Adrenal gland (tissue), 12 donors: ENCODE data around the gene ZNF708. TPM values are rescaled to one million over a fixed set of nuclear protein-coding genes. Genes with fewer than 3 reads are reported as not detected.

ENCODE experiments used
- DNase-seq, 7 donors: peaks; one replicate each; pipeline ENCODE4 v3.0.0-alpha.2; 2019 to 2020
- H3K27ac ChIP-seq, 5 donors: fragments of 200-600 bp; sonication (generic) in 4 of 5; 1 replicate in 3 of 5; 2 replicates in 2 of 5; pipeline versions ENCODE4 v1.5.1 to v1.8.0; 2016 to 2020; ENCODE audit warnings: mild to moderate bottlenecking in 1 of 5
- H3K27me3 ChIP-seq: fragments of 200-600 bp; 2 replicates; pipeline ENCODE4 v1.8.0; 2021
- H3K36me3 ChIP-seq, 2 donors: fragments of 200-600 bp; replicated peaks in 1 of 2; 1 replicate in 1 of 2; 2 replicates in 1 of 2; pipeline versions ENCODE4 v1.5.1 to v1.8.0; 2018 to 2022
- H3K4me1 ChIP-seq, 2 donors: fragments of 200-600 bp; replicated peaks in 1 of 2; 1 replicate in 1 of 2; 2 replicates in 1 of 2; pipeline versions ENCODE4 v1.5.1 to v1.8.0; 2018 to 2021
- H3K4me3 ChIP-seq, 4 donors: fragments of 200-600 bp; sonication (generic) in 3 of 4; one replicate each; pipeline ENCODE4 v1.5.1; 2016 to 2018
- H3K9me3 ChIP-seq, 3 donors: fragments of 200-600 bp; sonication (generic) in 1 of 3; replicated peaks in 1 of 3; 1 replicate in 2 of 3; 2 replicates in 1 of 3; pipeline versions ENCODE4 v1.5.1 to v1.8.0; 2016 to 2021
- POLR2A ChIP-seq, 2 donors: fragments of 450-650 bp; IDR thresholded peaks; one replicate each; pipeline ENCODE4 v1.6.1; 2017; ENCODE audit warnings: antibody characterized with exemption in 2 of 2, mild to moderate bottlenecking in 2 of 2, moderate library complexity in 1 of 2
- WGBS, 4 donors: extraction: QIAGEN DNeasy Blood & Tissue Kit in 2 of 4; methylation state at CpG; one replicate each; pipeline versions ENCODE4 v1.1.5 to v1.1.7; 2013 to 2017; 5-methylcytosine and 5-hydroxymethylcytosine counted together
- intact Hi-C, 2 donors: fragments of 100-400 bp; cut with DNase I; formaldehyde crosslinking; loops; one replicate each; pipeline versions ENCODE4 v1.14.1 to v1.15.0; 2022 to 2023
- polyA plus RNA-seq, 3 donors: library from polyadenylated mRNA; stranded (reverse); fragments of 200-250 nt in 2 of 3; fragments of 350-450 nt in 1 of 3; fragmentation: Illumina TruSeq in 1 of 3; extraction: RNeasy Lipid Tissue Mini Kit (QIAGEN cat#74804) in 1 of 3; gene quantifications; one replicate each; pipeline ENCODE4 v1.2.3, GENCODE V29; 2013 to 2014
- total RNA-seq, 9 donors: library from RNA; depleted of rRNA in 4 of 9; stranded (reverse); fragments of >200 nt in 4 of 9; fragments of 120-200 nt in 1 of 9; fragmentation: NEBNext Ultra II Directional in 1 of 9; extraction: Animal tissue kit (Norgen Biotek cat#: 25700) in 1 of 9; gene quantifications; one replicate each; pipeline versions ENCODE4 v1.1.0 to v1.2.4, GENCODE V29; 2013 to 2023
- TF ChIP-seq, protein P1 (sequence below), 6 experiments: fragments of 450-650 bp in 4 of 6; fragments of 200-600 bp in 2 of 6; sonication (generic) in 1 of 6; IDR thresholded peaks; 1 replicate in 5 of 6; 2 replicates in 1 of 6; pipeline versions ENCODE4 v1.5.1 to v1.8.0; 2016 to 2021; ENCODE audit warnings: antibody characterized with exemption in 6 of 6, mild to moderate bottlenecking in 2 of 6, moderate library complexity in 1 of 6
- donor health status: healthy with polysubstance abuse.
- donor health status: Bipolar disorder and iron deficiency.
- donor health status: DM: yes; HTN: yes; CAD: no.
- donor health status: DM: no; HTN: no; CAD: no.
- donor health status: DM: no; HTN: no; CAD: no.
- donor health status: DM: yes; HTN: yes; CAD: no.

Gene ZNF708
- total and polyA plus RNA-seq, 12 donors, result 2.8 to 26.3 (median 11.1) TPM

DNA sequence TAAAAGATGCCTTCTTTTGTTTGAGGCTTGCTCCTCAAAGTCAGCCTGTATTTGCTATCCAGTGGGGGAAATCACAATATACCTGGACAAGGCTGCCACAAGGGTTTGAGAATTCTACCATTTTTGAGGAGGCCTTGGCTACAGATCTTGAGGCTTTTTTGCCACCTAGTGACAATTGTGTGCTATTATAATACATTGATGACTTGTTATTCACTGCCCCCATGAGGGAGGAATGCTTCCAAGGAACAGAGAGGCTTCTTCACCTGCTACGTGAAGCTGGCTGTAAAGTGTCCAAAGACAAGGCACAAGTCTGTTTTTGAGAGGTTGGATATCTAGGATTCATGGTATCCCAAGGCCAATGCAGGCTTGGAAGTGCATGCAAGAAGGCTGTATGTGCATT lies 72.5 kb downstream of the ZNF708 start:
- H3K36me3 ChIP-seq, result no peaks in the 10 kb centered on the region
- no peaks in the 10 kb centered on the region for H3K9me3 ChIP-seq
- peak in 4 of 7 donors; percentile 29 to 51 (median 38) for DNase-seq
- TF ChIP-seq, protein P1, sequence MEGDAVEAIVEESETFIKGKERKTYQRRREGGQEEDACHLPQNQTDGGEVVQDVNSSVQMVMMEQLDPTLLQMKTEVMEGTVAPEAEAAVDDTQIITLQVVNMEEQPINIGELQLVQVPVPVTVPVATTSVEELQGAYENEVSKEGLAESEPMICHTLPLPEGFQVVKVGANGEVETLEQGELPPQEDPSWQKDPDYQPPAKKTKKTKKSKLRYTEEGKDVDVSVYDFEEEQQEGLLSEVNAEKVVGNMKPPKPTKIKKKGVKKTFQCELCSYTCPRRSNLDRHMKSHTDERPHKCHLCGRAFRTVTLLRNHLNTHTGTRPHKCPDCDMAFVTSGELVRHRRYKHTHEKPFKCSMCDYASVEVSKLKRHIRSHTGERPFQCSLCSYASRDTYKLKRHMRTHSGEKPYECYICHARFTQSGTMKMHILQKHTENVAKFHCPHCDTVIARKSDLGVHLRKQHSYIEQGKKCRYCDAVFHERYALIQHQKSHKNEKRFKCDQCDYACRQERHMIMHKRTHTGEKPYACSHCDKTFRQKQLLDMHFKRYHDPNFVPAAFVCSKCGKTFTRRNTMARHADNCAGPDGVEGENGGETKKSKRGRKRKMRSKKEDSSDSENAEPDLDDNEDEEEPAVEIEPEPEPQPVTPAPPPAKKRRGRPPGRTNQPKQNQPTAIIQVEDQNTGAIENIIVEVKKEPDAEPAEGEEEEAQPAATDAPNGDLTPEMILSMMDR (IDR thresholded peaks at IDR 0.05), result peak; percentile 33 to 89 (median 68)
- TF ChIP-seq POLR2A (IDR thresholded peaks at IDR 0.05), result no peak
- WGBS, 4 donors, result 17 to 36% (median 25%) methylated on average over 1 of the region's 1 CpG
- no peaks in the 10 kb centered on the region for H3K4me1 ChIP-seq
- H3K4me3 ChIP-seq, result no peak overlapping the region
- no peaks in the 10 kb centered on the region for H3K27me3 ChIP-seq
- intact Hi-C loops, result no loop called here
- no peak overlapping the region for H3K27ac ChIP-seq

Other genes with a start within 250 kb of the ZNF708 start
- 10 to 100 TPM in 7 of 9 donors, 1 to 10 TPM in 2; 5.5 to 34.2 (median 24.6) TPM for gene ZNF714, start 247.2 kb downstream of the ZNF708 start, total RNA-seq
- gene ZNF714, start 247.2 kb downstream of the ZNF708 start, polyA plus RNA-seq, result 1 to 10 TPM; 2.5 to 4.6 (median 4.3) TPM
- 10 to 100 TPM in 8 of 9 donors, 1 to 10 TPM in 1; 6.1 to 61.8 (median 24.3) TPM for gene ZNF431, start 187.4 kb downstream of the ZNF708 start, total RNA-seq
- 10 to 100 TPM; 13.1 to 76.7 (median 35.0) TPM for gene ZNF431, start 187.4 kb downstream of the ZNF708 start, polyA plus RNA-seq
- 10 to 100 TPM in 1 of 9 donors, 1 to 10 TPM in 8; 2.8 to 24.0 (median 5.1) TPM for gene ZNF738, start 29.6 kb upstream of the ZNF708 start, total RNA-seq
- gene ZNF738, start 29.6 kb upstream of the ZNF708 start, polyA plus RNA-seq, result 1 to 10 TPM; 3.7 to 9.3 (median 4.3) TPM
- 10 to 100 TPM; 10.3 to 69.8 (median 31.2) TPM for gene ZNF493, start 67.7 kb upstream of the ZNF708 start, total RNA-seq
- 10 to 100 TPM in 2 of 3 donors, 1 to 10 TPM in 1; 8.0 to 17.4 (median 16.3) TPM for gene ZNF493, start 67.7 kb upstream of the ZNF708 start, polyA plus RNA-seq
- gene ZNF429, start 176.2 kb upstream of the ZNF708 start, total RNA-seq, result 10 to 100 TPM; 15.9 to 50.3 (median 26.6) TPM
- 10 to 100 TPM in 2 of 3 donors, 1 to 10 TPM in 1; 4.4 to 27.2 (median 13.4) TPM for gene ZNF429, start 176.2 kb upstream of the ZNF708 start, polyA plus RNA-seq